PC-9 (cell line): ENCODE results near the gene DCUN1D4. TPM values are rescaled to one million over a fixed set of nuclear protein-coding genes. Genes with fewer than 3 reads are reported as not detected.

Experiments used
- BruUV-seq: library from RNA; stranded (reverse); fragments of 400-500 nt; replicated peaks from 2 replicates; lab custom pipeline; 2021; lab: Mats Ljungman, UMichigan
- CTCF ChIA-PET: fragments of 300-600 bp; sonication (Branson Sonifier 250); formaldehyde crosslinking; loops from one replicate; lab custom pipeline; 2022; ENCODE audit warnings: antibody characterized with exemption; lab: Charles Lee
- POLR2A ChIA-PET: fragments of 300-600 bp; sonication (Branson Sonifier 250); formaldehyde crosslinking; loops from one replicate; lab custom pipeline; 2022; ENCODE audit warnings: antibody characterized with exemption; ENCODE audit not compliant: unreplicated experiment; lab: Charles Lee
- DNase-seq, 2 experiments: peaks; one replicate each; pipeline versions ENCODE4 v3.0.0 to v3.0.0-alpha.2; 2015 to 2022; ENCODE audit warnings: mixed read lengths in 1 of 2
- H2AFZ ChIP-seq: fragments of 200-600 bp; sonication (generic); 2 replicates; pipeline ENCODE4 v1.8.1; 2017; ENCODE audit warnings: antibody characterized with exemption
- H3F3A ChIP-seq: fragments of 200-600 bp; sonication (generic); 2 replicates; pipeline ENCODE4 v1.8.1; 2017; ENCODE audit warnings: antibody characterized with exemption, mild to moderate bottlenecking, low read depth; ENCODE audit not compliant: insufficient read depth
- H3K27ac ChIP-seq: fragments of 200-600 bp; sonication (generic); 2 replicates; pipeline ENCODE4 v1.6.1; 2016; ENCODE audit warnings: mixed run types
- H3K27me3 ChIP-seq: fragments of 200-600 bp; sonication (generic); 2 replicates; pipeline ENCODE4 v1.6.1; 2016; ENCODE audit warnings: low read depth, mixed run types; ENCODE audit not compliant: insufficient read depth
- H3K36me3 ChIP-seq: fragments of 200-600 bp; sonication (generic); 2 replicates; pipeline ENCODE4 v1.6.1; 2016; ENCODE audit warnings: low read depth, mixed run types
- H3K4me1 ChIP-seq: fragments of 200-600 bp; sonication (generic); replicated peaks from 2 replicates; pipeline ENCODE4 v1.6.1; 2016; ENCODE audit warnings: mixed run types; ENCODE audit not compliant: insufficient read depth
- H3K4me2 ChIP-seq: fragments of 200-600 bp; sonication (generic); 2 replicates; pipeline ENCODE4 v1.6.1; 2017; ENCODE audit warnings: mixed run types
- H3K4me3 ChIP-seq: fragments of 200-600 bp; sonication (generic); 2 replicates; pipeline ENCODE4 v1.6.1; 2016; ENCODE audit warnings: mixed run types
- H3K79me2 ChIP-seq: fragments of 200-600 bp; sonication (generic); 2 replicates; pipeline ENCODE4 v1.6.1; 2017; ENCODE audit warnings: low read depth, mixed run types
- H3K9me2 ChIP-seq: fragments of 200-600 bp; sonication (generic); 2 replicates; pipeline ENCODE4 v1.8.1; 2017; ENCODE audit warnings: mild to moderate bottlenecking; ENCODE audit not compliant: insufficient read depth
- H3K9me3 ChIP-seq: fragments of 200-600 bp; sonication (generic); 2 replicates; pipeline ENCODE4 v1.8.1; 2016; ENCODE audit warnings: low read depth; ENCODE audit not compliant: insufficient read depth
- H4K20me1 ChIP-seq: fragments of 200-600 bp; sonication (generic); 2 replicates; pipeline ENCODE4 v1.8.1; 2017; ENCODE audit not compliant: insufficient read depth
- CTCF ChIP-seq: fragments of 200-600 bp; sonication (generic); conservative IDR thresholded peaks from 2 replicates; pipeline ENCODE4 v1.6.1; 2017; ENCODE audit warnings: mixed run types, antibody characterized with exemption, mild to moderate bottlenecking, moderate library complexity
- EZH2 ChIP-seq: fragments of 200-600 bp; sonication (generic); IDR thresholded peaks from 2 replicates; pipeline ENCODE4 v1.8.0; 2017; ENCODE audit warnings: antibody characterized with exemption, low read depth
- intact Hi-C: fragments of 100-400 bp; cut with micrococcal nuclease; formaldehyde crosslinking; loops from one replicate; pipeline ENCODE4 v1.10.0; 2022; ENCODE audit not compliant: unreplicated experiment
- total RNA-seq: library from RNA; stranded (reverse); gene quantifications from 2 replicates; pipeline ENCODE4 v1.2.3, GENCODE V29; 2021

Gene DCUN1D4
- total RNA-seq, 1 experiment from 2014 or later, result 24.9 TPM

- intact Hi-C loops, result no loop called here
- no peaks in the 10 kb centered on the region for H3K9me3 ChIP-seq
- no TSS peak for BruUV-seq
- no peaks in the 10 kb centered on the region for H3K27me3 ChIP-seq
- no peaks in the 10 kb centered on the region for H3K4me1 ChIP-seq
- no peaks in the 10 kb centered on the region for H3F3A ChIP-seq
- no peak overlapping the region for H3K27ac ChIP-seq
- DNase-seq, result no peak
- H3K4me3 ChIP-seq, result no peak overlapping the region
- no peak for TF ChIP-seq CTCF
- no peaks in the 10 kb centered on the region for H3K36me3 ChIP-seq
- no peak overlapping the region for H2AFZ ChIP-seq
- POLR2A ChIA-PET, result no interaction called here
- CTCF ChIA-PET, result no interaction called here
- no peak overlapping the region for H3K4me2 ChIP-seq
- no peaks in the 10 kb centered on the region for H4K20me1 ChIP-seq
- no peaks in the 10 kb centered on the region for H3K79me2 ChIP-seq
- H3K9me2 ChIP-seq, result no peaks in the 10 kb centered on the region
Measured at GRCh38 chr4:51835079-51835478, 7.9 kb upstream of the DCUN1D4 start.

- H3K27me3 ChIP-seq, result no peaks in the 10 kb centered on the region
- H3K9me2 ChIP-seq, result no peaks in the 10 kb centered on the region
- H3K4me3 ChIP-seq, result no peak overlapping the region
- H3F3A ChIP-seq, result no peaks in the 10 kb centered on the region
- no peak overlapping the region for H3K4me2 ChIP-seq
- no peaks in the 10 kb centered on the region for H3K79me2 ChIP-seq
- BruUV-seq, result no TSS peak
- TF ChIP-seq EZH2, result no peak
- no peak for TF ChIP-seq CTCF
- no peaks in the 10 kb centered on the region for H3K9me3 ChIP-seq
- no peaks in the 10 kb centered on the region for H3K36me3 ChIP-seq
- intact Hi-C loops, result no loop called here
- H3K4me1 ChIP-seq, result no peaks in the 10 kb centered on the region
- H3K27ac ChIP-seq, result no peak overlapping the region
- CTCF ChIA-PET, result interaction anchor here (0.7 kb wide), 1 partner anchor 1145 kb away, joined by 3 read pairs; no protein-coding TSS in a partner anchor
- no peak for DNase-seq
- POLR2A ChIA-PET, result no interaction called here
- H4K20me1 ChIP-seq, result no peaks in the 10 kb centered on the region
- H2AFZ ChIP-seq, result no peak overlapping the region
Measured at GRCh38 chr4:51835855-51836254, 7.1 kb upstream of the DCUN1D4 start.

GRCh38 chr4:51836549-51836948 is 6.4 kb upstream of the DCUN1D4 start:
- CTCF ChIA-PET, result interaction anchor here (0.7 kb wide), 1 partner anchor 1144 kb away, joined by 3 read pairs; no protein-coding TSS in a partner anchor

More at GRCh38 chr4:51836549-51836948, 6.4 kb upstream of the DCUN1D4 start:
- no peaks in the 10 kb centered on the region for H3K9me2 ChIP-seq
- H4K20me1 ChIP-seq, result no peaks in the 10 kb centered on the region
- H3K27ac ChIP-seq, result no peak overlapping the region
- POLR2A ChIA-PET, result no interaction called here
- H3K4me3 ChIP-seq, result no peak overlapping the region
- intact Hi-C loops, result no loop called here
- no peaks in the 10 kb centered on the region for H3K79me2 ChIP-seq
- H3K9me3 ChIP-seq, result no peaks in the 10 kb centered on the region
- no peaks in the 10 kb centered on the region for H3K4me1 ChIP-seq
- no peak overlapping the region for H3K4me2 ChIP-seq
- no peak for DNase-seq
- TF ChIP-seq EZH2 (no peak), CTCF (no peak)
- H3K36me3 ChIP-seq, result no peaks in the 10 kb centered on the region
- no TSS peak for BruUV-seq
- no peaks in the 10 kb centered on the region for H3F3A ChIP-seq
- H3K27me3 ChIP-seq, result no peaks in the 10 kb centered on the region
- H2AFZ ChIP-seq, result no peak overlapping the region
